Measurements from ENCODE around the gene HNRNPDL. TPM values are rescaled to one million over a fixed set of nuclear protein-coding genes. Genes with fewer than 3 reads are reported as not detected.
A peak's percentile ranks its signal among the peaks of the same experiment; 100 is the strongest.
"Not testable (repeated sequence)": the region's sequence is repeated elsewhere in the genome, so short reads cannot be mapped to it uniquely, and the experiment has no call there.

Gene HNRNPDL
- 232 and 284 TPM in 2 replicates for total RNA-seq
- polyA plus RNA-seq (2012) = 149 TPM

- DNase-seq (ENCODE audit: low read depth) = peak; percentile 97
Measured at GRCh38 chr4:82430193-82430963, at the start of gene HNRNPDL, which contains the start of gene ENOPH1. Gene HNRNPDL, minus strand, starts transcription at chr4:82430462. Its CDS starts 772 bp downstream, at chr4:82429690. Gene ENOPH1, plus strand, starts transcription at chr4:82430590. Its CDS starts 240 bp downstream, at chr4:82430830.

GRCh38 chr4:82479562-82479961 lies 49.3 kb upstream of the HNRNPDL start:
- DNase-seq (ENCODE audit: low read depth) = no peak

DNA sequence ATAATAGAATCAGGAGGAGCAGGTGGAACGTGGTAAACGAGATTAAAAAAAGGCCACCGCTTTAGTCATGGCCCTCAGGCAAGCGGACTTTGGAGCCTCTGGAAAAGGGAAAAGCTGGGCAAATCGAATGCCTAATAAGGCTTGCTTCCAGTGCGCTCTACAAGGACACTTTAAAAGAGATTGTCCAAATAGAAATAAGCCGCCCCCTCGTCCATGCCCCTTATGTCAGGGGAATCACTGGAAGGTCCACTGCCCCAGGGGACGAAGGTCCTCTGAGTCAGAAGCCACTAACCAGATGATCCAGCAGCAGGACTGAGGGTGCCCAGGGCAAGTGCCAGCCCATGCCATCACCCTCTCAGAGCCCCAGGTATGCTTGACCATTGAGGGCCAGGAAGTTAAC lies 47.2 kb upstream of the HNRNPDL start:
- not testable (repeated sequence) for DNase-seq (ENCODE audit: low read depth)

GRCh38 chr4:82475931-82476330 lies 45.7 kb upstream of the HNRNPDL start:
- DNase-seq (ENCODE audit: low read depth) = not testable (repeated sequence)

DNA sequence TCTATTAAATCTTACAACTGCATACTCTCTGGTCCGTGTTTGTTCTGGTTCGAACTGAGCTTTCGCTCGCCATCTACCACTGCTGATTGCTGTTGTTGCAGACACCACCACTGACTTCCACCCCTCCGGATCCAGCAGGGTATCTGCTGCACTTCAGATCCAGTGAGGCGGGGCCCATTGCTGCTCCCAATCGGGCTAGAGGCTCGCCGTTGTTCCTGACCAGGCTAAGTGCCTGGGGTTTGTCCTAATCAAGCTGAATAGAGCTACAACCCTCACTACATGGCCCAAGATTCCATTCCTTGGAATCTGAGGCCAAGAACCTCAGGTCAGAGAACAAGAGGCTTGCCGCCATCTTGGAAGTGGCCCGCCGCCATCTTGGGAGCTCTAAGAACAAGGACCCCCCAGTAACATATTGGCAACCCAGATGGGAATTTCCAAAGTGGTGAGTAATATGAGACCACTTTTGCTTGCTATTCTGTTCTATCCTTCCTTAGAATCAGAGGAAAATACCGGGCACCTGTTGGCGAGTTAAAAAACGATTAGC lies 43.4 kb upstream of the HNRNPDL start:
- DNase-seq (ENCODE audit: low read depth) = no peak

DNA sequence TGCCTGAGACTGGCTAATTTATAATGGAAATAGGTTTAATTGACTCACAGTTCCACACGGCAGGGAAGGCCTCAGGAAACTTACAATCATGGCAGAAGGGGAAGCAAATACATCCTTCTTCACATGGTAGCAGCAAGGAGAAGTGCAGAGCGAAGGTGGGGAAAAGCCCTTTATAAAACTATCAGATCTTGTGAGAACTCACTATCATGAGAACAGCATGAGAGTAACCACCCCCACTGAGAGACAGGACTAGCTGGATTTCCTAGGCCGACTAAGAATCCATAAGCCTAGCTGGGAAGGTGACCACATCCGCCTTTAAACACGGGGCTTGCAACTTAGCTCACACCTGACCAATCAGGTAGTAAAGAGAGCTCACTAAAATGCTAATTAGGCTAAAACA lies 42.8 kb upstream of the HNRNPDL start:
- not testable (repeated sequence) for DNase-seq (ENCODE audit: low read depth)

- peak; percentile 19 for DNase-seq (ENCODE audit: low read depth)
Measured at GRCh38 chr4:82469791-82470345, 39.6 kb upstream of the HNRNPDL start.

GRCh38 chr4:82467471-82467870 lies 37.2 kb upstream of the HNRNPDL start:
- no peak for DNase-seq (ENCODE audit: low read depth)

- DNase-seq (ENCODE audit: low read depth) = no peak
Measured at GRCh38 chr4:82463221-82463620, 33.0 kb upstream of the HNRNPDL start.

DNA sequence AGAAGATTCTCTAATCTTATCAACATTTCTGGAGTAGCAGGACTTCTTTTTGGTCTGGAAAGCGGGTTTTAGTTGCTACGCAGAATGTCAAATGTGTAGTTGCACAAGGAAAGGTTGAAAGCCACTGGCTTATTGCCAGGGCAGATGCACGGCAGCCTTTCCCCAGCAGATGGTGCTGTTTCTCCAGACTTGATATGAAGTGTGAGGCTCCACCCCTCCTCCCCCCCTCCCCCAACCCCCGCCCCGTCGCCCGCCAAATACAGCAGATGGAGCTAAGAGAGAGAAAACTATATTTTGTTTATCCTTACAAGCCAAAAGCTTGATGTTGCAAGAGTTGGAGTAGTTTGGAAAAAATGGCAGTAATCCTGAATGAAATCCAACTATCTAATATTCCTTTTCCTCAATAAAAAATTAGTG lies 32.2 kb upstream of the HNRNPDL start:
- peak; percentile 84 for DNase-seq (ENCODE audit: low read depth)

- DNase-seq (ENCODE audit: low read depth) = no peak
Measured at GRCh38 chr4:82461710-82462109, 31.4 kb upstream of the HNRNPDL start.

- DNase-seq (ENCODE audit: low read depth) = no peak
Measured at GRCh38 chr4:82458729-82459128, 28.5 kb upstream of the HNRNPDL start.

DNA sequence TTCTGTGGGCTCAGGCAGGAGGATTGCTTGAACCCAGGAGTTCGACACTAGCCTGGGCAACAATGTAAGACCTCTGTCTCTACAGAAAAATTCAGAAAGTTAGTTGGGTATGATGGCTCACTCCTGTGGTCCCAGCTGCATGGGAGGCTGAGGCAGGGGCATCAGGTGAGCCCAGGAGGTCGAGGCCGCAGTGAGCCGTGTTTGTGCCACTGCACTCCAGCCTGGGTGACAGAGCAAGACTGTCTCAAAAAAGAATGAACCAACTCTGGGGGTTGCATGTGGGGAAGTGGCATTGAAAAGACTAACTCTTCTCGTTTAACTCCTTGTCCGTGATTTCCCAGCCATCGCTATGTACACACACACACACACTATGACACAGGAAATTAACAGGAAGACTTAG lies 27.0 kb upstream of the HNRNPDL start:
- no peak for DNase-seq (ENCODE audit: low read depth)

- DNase-seq (ENCODE audit: low read depth) = no peak
Measured at GRCh38 chr4:82452026-82452425, 21.8 kb upstream of the HNRNPDL start.

DNA sequence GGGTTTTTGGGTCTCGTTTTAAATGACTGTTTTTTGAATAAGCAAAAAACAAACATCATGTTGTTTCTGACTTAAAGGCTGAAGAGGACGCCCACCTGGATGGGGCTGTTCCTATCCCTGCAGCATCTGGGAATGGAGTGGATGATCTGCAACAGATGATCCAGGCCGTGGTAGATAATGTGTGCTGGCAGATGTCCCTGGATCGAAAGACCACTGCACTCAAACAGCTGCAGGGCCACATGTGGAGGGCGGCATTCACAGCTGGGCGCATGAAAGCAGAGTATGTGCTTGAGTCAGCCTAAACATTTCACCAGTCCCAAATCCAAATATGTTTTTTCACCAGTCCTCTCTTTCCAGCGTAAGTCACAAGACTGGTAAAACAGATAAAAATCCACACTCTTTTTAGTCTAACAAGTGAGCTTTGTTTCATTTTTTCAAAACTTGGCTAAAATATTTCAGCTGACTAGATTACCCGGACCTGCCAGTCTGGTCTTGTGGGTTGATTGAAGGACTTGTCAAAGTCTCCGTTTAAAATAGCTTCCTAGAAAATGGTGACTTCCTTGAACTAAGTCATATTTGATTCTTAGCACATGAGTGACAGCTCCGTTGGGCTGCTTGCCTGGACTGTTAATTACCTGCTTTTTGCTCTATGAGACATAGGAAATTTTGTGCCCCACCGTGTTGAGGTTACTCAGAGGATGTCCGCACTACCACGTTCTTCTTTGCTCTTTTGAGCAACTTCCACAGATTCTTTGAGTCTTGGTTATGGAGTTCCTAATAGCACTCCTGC lies 20.9 kb upstream of the HNRNPDL start:
- DNase-seq (ENCODE audit: low read depth) = no peak

DNA sequence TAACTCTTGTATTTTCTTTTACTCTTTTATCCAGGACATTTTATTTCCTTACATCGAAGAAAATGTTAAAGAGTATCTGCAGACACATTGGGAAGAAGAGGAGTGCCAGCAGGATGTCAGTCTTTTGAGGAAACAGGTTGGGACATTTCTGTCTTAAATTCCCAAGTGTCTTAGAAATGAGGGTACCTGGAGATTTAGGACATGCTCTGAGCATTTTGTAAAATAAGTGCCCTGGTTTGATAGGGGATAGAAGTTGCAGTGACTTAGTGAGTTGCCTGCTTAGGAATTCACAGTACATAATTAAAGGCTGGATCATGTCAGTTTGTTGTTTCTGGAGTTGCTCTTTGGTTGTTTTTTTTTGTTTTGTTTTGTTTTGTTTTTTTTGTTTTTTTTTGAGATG lies 17.6 kb upstream of the HNRNPDL start:
- DNase-seq (ENCODE audit: low read depth) = no peak

GRCh38 chr4:82439088-82439487 lies 8.8 kb upstream of the HNRNPDL start:
- no peak for DNase-seq (ENCODE audit: low read depth)

GRCh38 chr4:82437285-82438005 lies 7.2 kb upstream of the HNRNPDL start:
- DNase-seq (ENCODE audit: low read depth) = no peak

GRCh38 chr4:82436780-82437179 lies 6.5 kb upstream of the HNRNPDL start:
- DNase-seq (ENCODE audit: low read depth) = no peak

- DNase-seq (ENCODE audit: low read depth) = no peak
Measured at GRCh38 chr4:82436130-82436529, 5.9 kb upstream of the HNRNPDL start.

- DNase-seq (ENCODE audit: low read depth) = no peak
Measured at GRCh38 chr4:82434949-82435348, 4.7 kb upstream of the HNRNPDL start.

All from myocyte (in vitro differentiated cells).